GM18858 (cell line): ENCODE results near the gene TAF13.
"Not testable (repeated sequence)": the region's sequence is repeated elsewhere in the genome, so short reads cannot be mapped to it uniquely, and the experiment has no call there.

Source experiments
- ATAC-seq: cut with Tn5 transposase; IDR thresholded peaks from one replicate; pipeline ENCODE4 v1.9.1; 2021; ENCODE audit not compliant: unreplicated experiment

Gene TAF13

DNA sequence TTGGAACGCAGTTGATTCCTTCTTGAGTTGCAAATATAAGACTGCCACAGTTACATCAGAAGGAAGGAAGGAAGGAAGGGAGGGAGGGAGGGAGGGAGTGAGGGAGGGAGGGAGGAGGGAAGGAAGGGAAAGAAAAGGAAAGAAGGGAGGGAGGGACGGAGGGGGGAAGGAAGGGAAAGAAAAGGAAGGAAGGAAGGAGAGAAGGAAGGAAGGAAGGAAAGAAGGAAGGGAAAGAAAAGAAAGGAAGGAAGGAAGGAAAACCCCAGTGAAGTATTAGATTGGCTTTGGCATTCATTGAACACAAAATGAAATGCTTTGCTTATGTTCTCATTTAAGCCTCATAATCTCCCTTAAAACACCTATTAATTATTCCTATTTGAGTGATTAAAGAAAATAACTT lies 27.5 kb downstream of the TAF13 start:
- no peak for ATAC-seq

DNA sequence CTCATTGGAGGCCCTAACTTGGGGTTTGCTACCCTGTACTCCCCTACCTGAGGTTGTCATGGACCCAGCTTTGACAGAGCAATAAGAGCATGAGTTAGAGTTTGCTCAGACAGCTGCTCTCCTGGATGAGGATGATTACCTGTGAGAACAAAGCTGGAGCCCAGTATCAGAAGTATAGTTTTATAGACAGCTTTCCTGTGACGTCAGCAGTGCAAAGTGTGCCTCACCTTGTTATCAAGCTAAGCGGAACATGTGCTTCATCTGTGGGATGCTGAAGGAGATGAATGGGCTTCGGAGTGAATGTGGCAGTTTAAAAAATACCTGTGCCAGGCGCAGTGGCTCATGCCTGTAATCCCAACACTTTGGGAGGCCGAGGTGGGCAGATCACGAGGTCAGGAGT lies 28.5 kb downstream of the TAF13 start:
- no peak for ATAC-seq

DNA sequence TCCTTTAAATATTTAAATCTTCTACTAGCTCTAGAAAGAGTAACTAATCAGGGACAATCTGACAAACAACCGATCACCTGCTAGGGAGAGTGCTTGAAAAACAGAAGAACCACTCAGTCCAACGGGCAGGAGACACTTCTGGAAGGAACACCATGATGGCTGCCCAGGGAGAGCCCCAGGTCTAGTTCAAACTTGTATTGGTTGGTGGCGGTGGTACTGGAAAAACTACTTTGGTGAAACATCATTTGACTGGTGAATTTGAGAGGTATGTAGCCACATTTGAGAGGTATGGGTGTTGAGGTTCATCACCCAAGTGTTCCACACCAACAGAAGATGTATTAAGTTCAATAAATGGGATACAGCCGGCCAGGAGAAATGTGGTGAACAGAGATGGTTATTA lies 29.1 kb downstream of the TAF13 start:
- ATAC-seq, result no peak

DNA sequence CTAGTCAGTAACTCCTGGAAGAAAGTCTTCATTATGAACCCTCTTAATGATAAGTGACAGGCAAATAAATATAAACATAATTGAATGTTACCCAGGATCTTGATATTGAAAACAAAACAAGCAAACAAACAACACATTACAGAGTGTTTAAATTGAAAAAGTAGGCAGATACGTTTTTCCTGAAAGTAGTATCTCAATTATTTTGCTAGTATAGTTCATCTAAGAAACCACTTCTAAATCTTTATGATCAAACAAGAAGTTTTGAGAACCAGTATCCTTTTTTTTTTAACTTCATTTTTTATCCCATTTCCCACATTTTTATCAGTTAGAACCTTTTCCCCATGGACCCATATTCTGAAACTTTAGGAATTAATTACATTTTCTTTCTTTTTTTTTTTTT lies 30.2 kb downstream of the TAF13 start:
- ATAC-seq, result no peak

DNA sequence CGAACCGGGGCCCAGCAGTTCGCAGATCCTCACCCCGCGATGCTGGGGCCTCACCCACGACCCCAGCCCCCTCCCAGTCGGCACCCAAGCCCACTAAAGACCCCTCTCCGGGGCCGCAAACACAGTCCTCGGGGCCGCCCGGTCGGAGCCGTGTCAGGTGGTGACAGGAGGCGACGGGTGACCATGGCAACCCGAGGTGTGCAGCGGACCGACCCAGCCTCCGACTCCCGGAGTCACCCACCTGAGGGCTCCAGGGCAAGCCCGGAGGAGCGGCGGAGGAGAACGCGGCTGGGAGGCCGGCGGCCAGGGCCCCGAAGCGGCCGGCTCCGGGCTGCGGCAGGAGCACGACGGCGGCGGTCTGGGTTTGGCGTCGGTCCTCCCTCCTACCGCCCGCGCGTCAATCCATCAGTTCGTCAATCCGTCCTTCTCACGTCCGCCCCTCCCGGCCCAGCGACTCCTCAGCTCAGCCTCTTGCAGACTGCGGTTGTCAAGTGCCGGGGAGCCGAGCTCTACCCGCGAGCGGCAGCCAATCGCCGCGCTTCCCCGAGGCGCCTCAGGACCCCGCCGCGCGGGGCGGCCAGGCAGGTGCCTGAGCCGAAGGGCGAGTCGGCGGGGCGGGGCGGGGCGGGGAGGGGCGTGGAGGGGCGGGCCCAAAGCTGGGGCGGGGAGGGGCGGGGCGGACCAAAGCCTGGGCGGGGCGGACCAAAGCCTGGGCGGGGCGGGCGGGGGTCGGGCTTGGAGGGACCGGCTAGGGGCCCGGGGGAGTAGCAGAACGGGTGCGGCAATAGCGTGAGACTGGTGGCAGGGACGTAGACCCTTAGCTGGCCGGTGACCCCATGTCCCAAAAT lies 34.0 kb downstream of the TAF13 start, which contains the start of gene WDR47:
Gene WDR47 (minus strand): TSS at position 482 of the 848 bp plus-strand sequence. CDS start 18,590 bp downstream, outside the sequence.
- peak; percentile 94 for ATAC-seq

DNA sequence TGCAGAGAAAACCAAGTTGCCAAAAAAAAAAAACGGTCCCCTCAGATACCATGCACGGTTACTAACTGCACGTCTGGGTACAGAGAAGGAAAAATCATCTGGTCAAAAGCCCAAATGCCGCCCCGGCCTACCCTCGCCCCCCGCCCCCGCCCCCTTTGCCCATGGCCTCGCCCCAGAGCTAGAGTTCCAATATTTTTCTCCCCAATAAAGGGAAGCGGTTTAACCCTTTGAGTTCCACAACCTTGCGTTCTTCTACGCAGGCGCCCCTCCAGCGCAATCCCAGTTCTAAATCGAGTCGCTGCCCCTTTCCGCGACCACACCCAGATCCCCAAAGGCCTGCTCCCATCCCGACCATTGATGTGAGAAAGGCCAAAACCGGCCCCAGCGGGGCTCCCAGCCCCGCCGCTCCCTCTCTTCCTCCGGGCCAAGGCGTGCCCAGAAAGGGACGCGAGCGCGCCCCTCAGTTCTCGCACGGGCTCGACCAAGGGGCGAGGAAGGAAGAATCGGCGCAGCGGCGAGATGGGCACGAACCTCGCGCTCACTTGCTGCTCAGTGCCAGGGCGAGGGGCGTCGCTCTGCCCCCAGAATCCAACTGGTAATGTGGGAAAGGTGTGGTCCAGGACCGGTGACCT lies 34.7 kb downstream of the TAF13 start:
- no peak for ATAC-seq

DNA sequence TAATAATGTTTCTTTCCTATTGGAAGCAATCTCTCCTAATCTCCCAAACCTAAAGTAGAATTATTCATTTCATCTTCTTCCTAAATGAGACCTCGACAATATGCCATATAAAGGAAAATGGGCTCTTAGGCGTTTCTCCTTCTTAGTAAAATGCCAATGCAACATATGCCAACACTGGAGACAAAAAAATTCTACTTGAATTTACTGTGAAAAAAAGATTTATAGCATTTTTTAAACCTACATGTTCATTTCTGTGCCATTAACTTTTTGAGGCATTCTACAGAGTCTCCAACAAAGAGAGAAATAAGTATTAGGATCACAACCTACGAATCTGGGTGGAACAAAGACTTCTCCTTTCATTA lies 35.2 kb downstream of the TAF13 start:
- ATAC-seq, result no peak

DNA sequence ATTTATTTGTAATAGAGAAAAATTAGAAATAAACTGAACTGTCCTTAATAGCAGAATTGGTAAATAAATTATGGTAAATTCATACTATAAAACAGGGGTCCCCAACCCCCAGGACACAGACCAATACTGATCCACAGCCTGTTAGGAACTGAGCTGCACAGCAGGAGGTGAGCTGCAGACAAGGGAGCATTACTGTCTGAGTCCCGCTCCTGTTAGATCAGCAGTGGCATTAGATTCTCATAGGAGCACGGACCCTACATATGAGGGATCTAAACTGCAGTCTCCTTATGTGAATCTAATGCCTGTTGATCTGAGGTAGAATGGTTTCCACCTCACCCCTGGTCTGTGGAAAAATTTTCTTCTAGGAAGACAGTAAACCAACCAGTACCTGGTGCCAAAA lies 41.4 kb downstream of the TAF13 start:
- no peak for ATAC-seq

DNA sequence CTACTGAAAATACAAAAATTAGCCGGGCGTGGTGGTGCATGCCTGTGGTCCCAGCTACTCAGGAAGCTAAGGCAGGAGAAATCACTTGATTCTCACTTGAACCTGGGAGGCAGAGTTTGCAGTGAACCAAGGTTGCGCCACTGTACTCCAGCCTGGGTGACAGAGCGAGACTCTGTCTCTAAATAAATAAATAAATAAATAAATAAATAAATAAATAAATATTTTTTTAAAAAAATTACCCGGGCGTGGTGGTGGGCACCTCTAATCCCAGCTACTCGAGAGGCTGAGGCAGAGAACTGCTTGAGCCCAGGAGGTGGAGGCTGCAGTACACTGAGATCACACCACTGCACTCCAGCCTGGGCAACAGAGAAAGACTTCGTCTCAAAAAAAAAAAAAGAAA lies 46.3 kb downstream of the TAF13 start:
- ATAC-seq, result not testable (repeated sequence)

DNA sequence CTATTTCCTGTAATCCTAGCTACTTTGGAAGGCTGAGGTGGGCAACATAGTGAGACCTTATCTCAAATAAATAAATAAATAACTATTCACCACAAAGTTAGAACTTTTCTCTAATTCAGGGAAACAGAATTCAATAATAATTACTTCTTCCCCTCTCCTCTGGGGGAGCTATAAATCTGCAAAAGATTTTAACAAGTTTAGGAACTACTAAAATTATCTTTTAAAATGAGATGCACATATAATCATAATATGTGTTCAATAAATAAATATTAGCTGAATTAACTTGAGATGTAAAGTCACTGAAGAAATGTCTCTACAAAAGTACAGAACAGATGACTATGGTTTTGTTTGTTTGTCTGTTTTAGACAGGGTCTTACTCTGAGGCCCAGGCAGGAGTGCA lies 48.0 kb downstream of the TAF13 start:
- ATAC-seq, result no peak

DNA sequence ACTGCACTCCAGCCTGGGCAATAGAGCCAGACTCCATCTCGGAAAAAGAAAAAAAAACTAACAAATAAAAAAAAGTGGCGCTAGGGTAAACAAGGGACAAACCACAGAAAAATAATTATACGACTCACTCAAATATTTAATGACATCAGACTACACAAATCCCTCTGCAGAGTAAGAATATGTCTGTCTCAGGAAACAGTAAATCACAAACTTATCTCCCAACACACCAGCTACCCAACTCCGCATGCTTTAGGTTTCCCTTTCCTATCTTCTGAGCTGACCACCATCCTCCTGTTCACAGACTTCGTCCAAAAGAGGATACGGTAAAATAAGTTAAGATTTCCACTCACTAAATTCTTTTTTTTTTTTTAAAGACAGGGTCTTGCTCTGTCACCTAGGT lies 50.1 kb downstream of the TAF13 start:
- no peak for ATAC-seq

DNA sequence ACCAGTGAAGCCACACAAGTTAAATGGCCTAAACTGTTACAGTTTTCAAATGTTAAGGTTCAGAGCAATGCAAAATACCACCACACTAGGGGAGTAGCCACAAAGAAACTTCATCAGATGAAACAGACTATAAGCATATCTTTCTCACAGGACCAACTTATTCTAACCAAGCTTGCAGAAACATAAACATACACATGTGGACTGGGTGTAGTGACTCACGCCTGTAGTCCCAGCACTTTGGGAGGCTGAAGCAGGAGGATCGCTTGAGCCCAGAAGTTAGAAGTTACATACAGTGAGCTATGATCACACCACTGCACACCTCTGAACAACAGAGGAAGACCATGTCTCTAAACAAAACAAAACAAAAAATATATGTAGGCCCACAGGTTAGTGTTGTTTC lies 51.2 kb downstream of the TAF13 start:
- no peak for ATAC-seq

DNA sequence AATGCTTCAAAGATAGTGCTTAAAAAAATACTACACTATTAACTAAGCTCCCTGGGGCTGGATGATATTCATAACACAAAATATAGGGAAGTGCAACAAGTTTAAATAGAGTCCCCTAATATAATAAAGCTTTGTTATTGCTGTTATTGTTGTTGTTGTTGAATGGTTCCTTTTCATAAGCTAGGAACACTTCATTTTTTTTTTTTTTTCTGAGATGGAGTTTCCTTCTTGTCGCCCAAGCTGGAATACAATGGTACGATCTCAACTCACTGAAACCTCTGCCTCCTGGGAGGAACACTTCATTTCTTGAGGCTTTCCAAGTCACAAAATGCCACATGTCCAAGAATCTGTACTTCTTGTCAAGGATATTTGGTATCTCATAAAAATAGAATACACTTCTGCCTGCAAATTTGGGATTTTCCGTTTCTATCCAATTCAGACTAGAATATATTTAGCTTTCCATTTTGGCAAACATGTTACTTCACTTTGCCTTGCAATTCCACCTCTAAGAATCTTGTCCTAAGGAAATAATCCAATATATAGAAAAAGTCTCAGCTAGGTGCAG lies 55.0 kb downstream of the TAF13 start:
- no peak for ATAC-seq

DNA sequence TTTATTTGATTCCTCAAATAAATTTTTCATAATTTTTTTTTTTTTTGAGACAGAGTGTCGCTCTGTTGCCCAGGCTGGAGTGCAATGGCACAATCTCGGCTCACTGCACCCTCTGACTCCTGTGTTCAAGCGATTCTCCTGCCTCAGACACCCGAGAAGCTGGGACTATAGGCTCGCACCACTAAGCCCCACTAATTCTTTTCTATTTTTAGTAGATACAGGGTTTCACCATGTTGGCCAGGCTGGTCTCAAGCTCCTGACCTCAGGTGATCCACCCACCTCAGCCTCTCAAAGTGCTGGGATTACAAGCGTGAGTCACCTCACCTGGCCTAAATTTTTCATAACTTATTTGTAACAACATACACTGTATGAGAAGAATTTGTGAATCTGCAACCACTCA lies 58.1 kb downstream of the TAF13 start:
- not testable (repeated sequence) for ATAC-seq

DNA sequence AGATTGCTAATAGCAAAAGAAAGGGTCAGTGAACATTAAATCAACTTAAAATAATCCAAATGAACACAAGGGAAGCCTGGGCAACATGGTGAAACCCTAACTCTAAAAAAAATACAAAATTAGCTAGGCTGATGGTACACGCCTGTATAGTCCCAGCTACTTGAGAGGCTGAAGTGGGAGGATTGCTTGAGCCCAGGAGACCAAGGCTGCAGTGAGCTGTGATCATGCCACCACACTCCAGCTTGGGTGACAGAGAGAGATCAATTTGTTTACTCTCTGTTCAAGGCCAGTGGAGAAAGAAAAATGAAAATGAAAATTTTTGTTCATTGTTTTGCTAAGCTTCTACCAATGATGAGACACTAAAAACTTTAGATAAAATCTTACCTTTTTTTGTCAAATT lies 58.7 kb downstream of the TAF13 start:
- no peak for ATAC-seq
